H1 (cell line): Measurements from ENCODE around the gene LRRC4C. TPM values are rescaled to one million over a fixed set of nuclear protein-coding genes. Genes with fewer than 3 reads are reported as not detected.

ENCODE experiments used
- CTCF ChIA-PET: fragments of 300-600 bp; sonication (Branson Sonifier 250); formaldehyde crosslinking; loops from one replicate; lab custom pipeline; 2021; ENCODE audit not compliant: partially characterized antibody; lab: Charles Lee
- POLR2A ChIA-PET: fragments of 300-600 bp; sonication (Branson Sonifier 250); formaldehyde crosslinking; loops from one replicate; lab custom pipeline; 2021; ENCODE audit warnings: inconsistent platforms; ENCODE audit not compliant: partially characterized antibody; lab: Charles Lee
- DNase-seq, 2 experiments: peaks; one replicate each; pipeline versions ENCODE4 v3.0.0 to v3.0.0-alpha.2; 2010 to 2022; ENCODE audit warnings: low spot score in 2 of 2, low read depth in 1 of 2, mixed read lengths in 1 of 2
- FAIRE-seq: peaks from 2 replicates; lab custom pipeline; 2011; peaks lifted over from hg19 to GRCh38; lab: Jason Lieb, UNC
- H2AFZ ChIP-seq: 2 replicates; pipeline ENCODE4 v1.8.1; 2012; ENCODE audit warnings: low read length, inconsistent platforms
- H2AK5ac ChIP-seq: 2 replicates; pipeline ENCODE4 v1.6.1; 2013; ENCODE audit warnings: low read depth, low read length
- H2BK120ac ChIP-seq: replicated peaks from 2 replicates; pipeline ENCODE3; 2013; ENCODE audit warnings: low read depth, low read length, inconsistent platforms
- H2BK12ac ChIP-seq: 2 replicates; pipeline ENCODE4 v1.6.1; 2013; ENCODE audit warnings: low read depth, low read length
- H2BK15ac ChIP-seq: 2 replicates; pipeline ENCODE4 v1.6.1; 2013; ENCODE audit warnings: low read length
- H2BK20ac ChIP-seq: 2 replicates; pipeline ENCODE4 v1.6.1; 2013; ENCODE audit warnings: low read length
- H2BK5ac ChIP-seq: 2 replicates; pipeline ENCODE4 v1.6.1; 2013; ENCODE audit warnings: low read depth, low read length
- H3K14ac ChIP-seq: 2 replicates; pipeline ENCODE4 v1.6.1; 2013; ENCODE audit warnings: inconsistent platforms; ENCODE audit not compliant: insufficient read length
- H3K18ac ChIP-seq: 2 replicates; pipeline ENCODE4 v1.6.1; 2013; ENCODE audit warnings: low read length; ENCODE audit errors: extremely low read depth
- H3K23ac ChIP-seq: 2 replicates; pipeline ENCODE4 v1.6.1; 2013; ENCODE audit warnings: inconsistent platforms; ENCODE audit not compliant: insufficient read length
- H3K23me2 ChIP-seq: 2 replicates; pipeline ENCODE4 v1.6.1; 2013; ENCODE audit warnings: low read depth, low read length
- H3K27ac ChIP-seq: 2 replicates; pipeline ENCODE4 v1.6.1; 2011; ENCODE audit warnings: low read depth, low read length, inconsistent platforms
- H3K27me3 ChIP-seq, 4 experiments: replicated peaks in 1 of 4; 1 replicate in 1 of 4; 2 replicates in 3 of 4; pipeline versions ENCODE4 v1.6.1 to v1.8.1; 2011 to 2013; ENCODE audit warnings: low read length in 3 of 4, mild to moderate bottlenecking in 3 of 4, inconsistent platforms in 2 of 4, mixed read lengths in 2 of 4, moderate library complexity in 1 of 4; ENCODE audit not compliant: control insufficient read depth in 3 of 4, insufficient read depth in 3 of 4; ENCODE audit errors: extremely low read depth in 1 of 4
- H3K36me3 ChIP-seq, 4 experiments: 2 replicates each; pipeline versions ENCODE4 v1.6.1 to v1.8.1; 2011 to 2013; ENCODE audit warnings: mild to moderate bottlenecking in 4 of 4, low read length in 3 of 4, moderate library complexity in 2 of 4, control low read depth in 1 of 4, inconsistent platforms in 1 of 4; ENCODE audit not compliant: insufficient read depth in 4 of 4, control insufficient read depth in 2 of 4
- H3K4ac ChIP-seq: replicated peaks from 2 replicates; pipeline ENCODE3; 2013; ENCODE audit warnings: low read length, low read depth, mixed read lengths, inconsistent platforms; ENCODE audit not compliant: insufficient read length
- H3K4me1 ChIP-seq, 4 experiments: replicated peaks in 1 of 4; 1 replicate in 1 of 4; 2 replicates in 3 of 4; pipeline versions ENCODE4 v1.6.1 to v1.8.1; 2011 to 2013; ENCODE audit warnings: low read length in 3 of 4, inconsistent platforms in 2 of 4, mixed read lengths in 1 of 4; ENCODE audit not compliant: insufficient read depth in 4 of 4, control insufficient read depth in 3 of 4
- H3K4me2 ChIP-seq, 2 experiments: 2 replicates each; pipeline versions ENCODE4 v1.6.1 to v1.8.1; 2011 to 2013; ENCODE audit warnings: low read depth in 2 of 2, low read length in 2 of 2, control low read depth in 1 of 2, inconsistent platforms in 1 of 2, mild to moderate bottlenecking in 1 of 2; ENCODE audit not compliant: insufficient read depth in 1 of 2
- H3K4me3 ChIP-seq, 4 experiments: fragments of 200-600, 300-600 bp in 1 of 4; sonication (generic), shearing (Covaris generic), sonication (Bioruptor Twin) in 1 of 4; 2 replicates each; pipeline versions ENCODE4 v1.5.1 to v1.8.1; 2011 to 2016; ENCODE audit warnings: low read length in 4 of 4, low read depth in 3 of 4, control low read depth in 2 of 4, inconsistent platforms in 2 of 4, mild to moderate bottlenecking in 2 of 4, mixed read lengths in 1 of 4, moderate library complexity in 1 of 4; ENCODE audit not compliant: insufficient read depth in 2 of 4; ENCODE audit errors: extremely low read depth in 1 of 4
- H3K56ac ChIP-seq: replicated peaks from 2 replicates; pipeline ENCODE3; 2013; ENCODE audit warnings: low read depth, mild to moderate bottlenecking, mixed read lengths, low read length, inconsistent platforms; ENCODE audit not compliant: insufficient read length
- H3K79me1 ChIP-seq: 2 replicates; pipeline ENCODE4 v1.6.1; 2013; ENCODE audit warnings: low read depth, low read length, control low read depth
- H3K79me2 ChIP-seq, 2 experiments: 2 replicates each; pipeline versions ENCODE4 v1.6.1 to v1.8.1; 2012 to 2013; ENCODE audit warnings: low read length in 2 of 2, mild to moderate bottlenecking in 2 of 2, inconsistent platforms in 1 of 2; ENCODE audit not compliant: insufficient read depth in 2 of 2, control insufficient read depth in 1 of 2
- H3K9ac ChIP-seq, 4 experiments: replicated peaks in 1 of 4; 1 replicate in 1 of 4; 2 replicates in 3 of 4; pipeline versions ENCODE4 v1.6.1 to v1.8.1; 2011 to 2013; ENCODE audit warnings: low read depth in 3 of 4, low read length in 3 of 4, control low read depth in 2 of 4, mild to moderate bottlenecking in 2 of 4, moderate library complexity in 2 of 4, inconsistent platforms in 1 of 4; ENCODE audit errors: extremely low read depth in 1 of 4
- H3K9me3 ChIP-seq, 2 experiments: 2 replicates each; pipeline versions ENCODE4 v1.6.1 to v1.8.1; 2012 to 2013; ENCODE audit warnings: mild to moderate bottlenecking in 2 of 2, moderate library complexity in 2 of 2, control low read depth in 1 of 2, inconsistent platforms in 1 of 2, low read depth in 1 of 2, low read length in 1 of 2, mixed read lengths in 1 of 2; ENCODE audit not compliant: insufficient read depth in 2 of 2
- H4K20me1 ChIP-seq, 2 experiments: replicated peaks in 1 of 2; 2 replicates each; pipeline versions ENCODE3 to v1.8.1; 2011 to 2013; ENCODE audit warnings: inconsistent platforms in 2 of 2, low read length in 2 of 2, mild to moderate bottlenecking in 1 of 2; ENCODE audit not compliant: insufficient read depth in 2 of 2, control insufficient read depth in 1 of 2
- H4K5ac ChIP-seq: 2 replicates; pipeline ENCODE4 v1.6.1; 2013; ENCODE audit warnings: low read length, low read depth, mixed read lengths, inconsistent platforms; ENCODE audit not compliant: insufficient read length
- H4K8ac ChIP-seq: 2 replicates; pipeline ENCODE4 v1.8.0; 2013; ENCODE audit warnings: mild to moderate bottlenecking, moderate library complexity, low read length, inconsistent platforms; ENCODE audit not compliant: insufficient read depth; ENCODE audit errors: extremely low read depth
- H4K91ac ChIP-seq: replicated peaks from 2 replicates; pipeline ENCODE3; 2013; ENCODE audit warnings: low read length, mixed read lengths, inconsistent platforms; ENCODE audit not compliant: insufficient read length
- BACH1 ChIP-seq: IDR thresholded peaks from 2 replicates; pipeline ENCODE4 v1.6.1; 2012; ENCODE audit warnings: low read length, improper control_type of control experiment
- CBX8 ChIP-seq: fragments of 300-800, 300-1000 bp; sonication (generic); IDR thresholded peaks from 2 replicates; pipeline ENCODE4 v1.7.1; 2016; ENCODE audit warnings: low read depth, low read length, borderline replicate concordance
- CREB1 ChIP-seq: IDR thresholded peaks from 2 replicates; pipeline ENCODE4 v1.6.1; 2012; ENCODE audit warnings: inconsistent platforms
- JUN ChIP-seq: IDR thresholded peaks from 2 replicates; pipeline ENCODE4 v1.6.1; 2011; ENCODE audit warnings: low read depth, mild to moderate bottlenecking, improper control_type of control experiment, low read length
- POLR2AphosphoS5 ChIP-seq: IDR thresholded peaks from 2 replicates; pipeline ENCODE4 v1.6.1; 2011; ENCODE audit warnings: low read depth, low read length
- YY1 ChIP-seq: IDR thresholded peaks from 2 replicates; pipeline ENCODE4 v1.6.1; 2011; ENCODE audit warnings: low read depth, mild to moderate bottlenecking, low read length
- WGBS, 2 experiments: shearing (Covaris generic) in 1 of 2; methylation state at CpG; one replicate each; pipeline versions ENCODE4 v1.1.6 to v1.1.7; 2013 to 2015; ENCODE audit warnings: low lambda C conversion rate in 2 of 2, mixed read lengths in 2 of 2, inconsistent platforms in 1 of 2, low coverage in 1 of 2, missing lambda C conversion rate in 1 of 2; ENCODE audit not compliant: insufficient replicate concordance in 2 of 2, insufficient coverage in 1 of 2, insufficient read length in 1 of 2; ENCODE audit errors: extremely low coverage in 1 of 2, missing lambda C conversion rate in 1 of 2; 5-methylcytosine and 5-hydroxymethylcytosine counted together
- polyA plus RNA-seq, 7 experiments: library from polyadenylated mRNA; depleted of rRNA in 3 of 7; stranded (reverse) in 5 of 7; unstranded in 2 of 7; fragments of >200 nt in 5 of 7; fragments of 200-250 nt in 2 of 7; gene quantifications; 1 replicate in 5 of 7; 2 replicates in 1 of 7; 4 replicates in 1 of 7; pipeline versions ENCODE4 v1.2.1 to v1.2.3, GENCODE V29; 2011 to 2013; ENCODE audit warnings: missing spikeins in 2 of 7, mixed read lengths in 2 of 7
- total RNA-seq: library from RNA; stranded (reverse); fragmentation: NEBNext Ultra II Directional; extraction: Animal tissue kit (Norgen Biotek cat#: 25700); gene quantifications from 2 replicates; pipeline ENCODE4 v1.2.1, GENCODE V29; 2021
- TF ChIP-seq, protein P1 (sequence below): IDR thresholded peaks from 2 replicates; pipeline ENCODE4 v1.6.1; 2012; ENCODE audit warnings: inconsistent platforms

The LRRC4C gene
- total and polyA plus RNA-seq, 2 of the 8 experiments (the other 6 are each of a cell fraction or from before 2014, with no cell fraction given): 0.23 to 2.2 TPM

DNA sequence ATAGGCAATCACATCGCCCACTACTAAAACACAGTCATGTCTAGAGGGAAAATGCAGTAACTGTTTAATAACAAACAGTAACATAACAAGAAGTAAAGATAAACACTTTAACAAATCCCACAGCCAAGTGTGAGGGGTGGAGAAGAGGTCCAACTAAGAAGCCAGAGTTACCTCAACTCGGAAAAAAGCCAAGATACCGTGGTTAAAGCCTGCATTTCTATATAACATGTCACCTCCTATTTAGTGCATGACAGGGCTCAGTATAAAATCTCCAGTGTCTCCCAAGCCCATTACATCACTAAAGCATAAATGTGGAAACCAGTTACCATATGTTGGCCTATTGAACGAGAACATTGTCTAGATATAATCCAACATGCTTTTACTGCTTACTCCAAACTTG is 281.7 kb downstream of the LRRC4C start:
- H2BK5ac ChIP-seq: no peak overlapping the region
- TF ChIP-seq CBX8: no peak
- no peak for TF ChIP-seq CREB1
- TF ChIP-seq YY1: no peak
- TF ChIP-seq, protein P1, sequence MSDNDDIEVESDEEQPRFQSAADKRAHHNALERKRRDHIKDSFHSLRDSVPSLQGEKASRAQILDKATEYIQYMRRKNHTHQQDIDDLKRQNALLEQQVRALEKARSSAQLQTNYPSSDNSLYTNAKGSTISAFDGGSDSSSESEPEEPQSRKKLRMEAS: no peak
- no peak for TF ChIP-seq POLR2AphosphoS5
- no peak for TF ChIP-seq BACH1
- TF ChIP-seq JUN: no peak

More for the DNA sequence above, 281.7 kb downstream of the LRRC4C start:
- WGBS, 2 experiments: 89% methylated on average over 4 of the region's 4 CpGs; no CpG with 5 or more reads in 1 of the 2 experiments
- Histone ChIP-seq H2BK20ac (no peak overlapping the region), H3K14ac (no peak overlapping the region), H4K5ac (no peak overlapping the region), H3K9me3 (no peaks in the 10 kb centered on the region), H3K79me1 (no peaks in the 10 kb centered on the region), H2AFZ (no peak overlapping the region), H3K36me3 (no peaks in the 10 kb centered on the region), H4K20me1 (no peaks in the 10 kb centered on the region), H3K23me2 (no peaks in the 10 kb centered on the region), H2BK120ac (no peak overlapping the region), H3K27ac (no peak overlapping the region), H3K9ac (no peak overlapping the region), H3K27me3 (no peaks in the 10 kb centered on the region), H4K8ac (no peak overlapping the region), H3K4me1 (peaks cover 0 to 7% (median 2%) of the 10 kb centered on the region in 4 experiments; a peak in 3 of 7 replicates), H3K4me2 (no peak overlapping the region), H4K91ac (no peak overlapping the region), H3K56ac (no peak overlapping the region), H2BK15ac (no peak overlapping the region), H3K18ac (no peak overlapping the region), H3K79me2 (no peaks in the 10 kb centered on the region), H3K4me3 (no peak overlapping the region), H3K4ac (no peak overlapping the region), H2AK5ac (no peak overlapping the region), H2BK12ac (no peak overlapping the region), H3K23ac (no peak overlapping the region)
- DNase-seq: no peak
- POLR2A ChIA-PET: no interaction called here
- FAIRE-seq: no peak
- CTCF ChIA-PET: interaction anchor here (0.6 kb wide), 1 partner anchor 42 kb away, joined by 3 read pairs; no protein-coding TSS in a partner anchor
